GM12878 (cell line): ENCODE results near the gene MACROD2. TPM values are rescaled to one million over a fixed set of nuclear protein-coding genes. Genes with fewer than 3 reads are reported as not detected.

Experiments used
- ATAC-seq: fragments of 200-7000 bp; cut with Tn5 transposase; 3 replicates; pipeline ENCODE4 v1.9.1; 2020; ENCODE audit warnings: mild to moderate bottlenecking, moderate library complexity
- BruUV-seq: library from RNA; stranded (reverse); fragments of 400-500 nt; replicated peaks from 2 replicates; lab custom pipeline; 2021; lab: Mats Ljungman, UMichigan
- CTCF ChIA-PET: fragments of 300-600 bp; sonication (Branson Sonifier 250); formaldehyde crosslinking; extraction: SDS; loops from one replicate; lab custom pipeline; 2021; ENCODE audit warnings: inconsistent platforms; lab: Yijun Ruan, JAX
- POLR2A ChIA-PET: fragments of 350-600 bp; formaldehyde crosslinking; extraction: SDS; loops from one replicate; lab custom pipeline; 2021; ENCODE audit warnings: inconsistent platforms; lab: Charles Lee
- RAD21 ChIA-PET: fragments of 300-600 bp; sonication (Branson Sonifier 250); formaldehyde crosslinking; loops from one replicate; lab custom pipeline; 2023; ENCODE audit warnings: antibody characterized with exemption; ENCODE audit not compliant: unreplicated experiment; lab: Charles Lee
- SMC1A ChIA-PET: fragments of 300-600 bp; sonication (Branson Sonifier 250); formaldehyde crosslinking; loops from one replicate; lab custom pipeline; 2023; ENCODE audit not compliant: unreplicated experiment, uncharacterized antibody; lab: Charles Lee
- DNase-seq: peaks from one replicate; pipeline ENCODE4 v3.0.0-alpha.2; 2011; ENCODE audit warnings: low read depth, low spot score
- FAIRE-seq: peaks from 3 replicates; lab custom pipeline; 2011; peaks lifted over from hg19 to GRCh38; lab: Jason Lieb, UNC
- H2AFZ ChIP-seq: 2 replicates; pipeline ENCODE4 v1.6.0; 2011; ENCODE audit warnings: low read depth, low read length, control low read depth; ENCODE audit not compliant: control insufficient read depth
- H3K27ac ChIP-seq: 2 replicates; pipeline ENCODE4 v1.5.1; 2011; ENCODE audit warnings: control low read depth; ENCODE audit not compliant: control insufficient read depth, insufficient read depth
- H3K27me3 ChIP-seq, 2 experiments: replicated peaks in 1 of 2; 2 replicates each; pipeline versions ENCODE4 v1.6.0 to v1.6.1; 2011; ENCODE audit warnings: low read length in 1 of 2; ENCODE audit not compliant: control insufficient read depth in 2 of 2, insufficient read depth in 2 of 2
- H3K36me3 ChIP-seq, 2 experiments: 2 replicates each; pipeline ENCODE4 v1.5.1; 2011; ENCODE audit warnings: low read length in 1 of 2; ENCODE audit not compliant: control insufficient read depth in 2 of 2, insufficient read depth in 2 of 2
- H3K4me1 ChIP-seq: 2 replicates; pipeline ENCODE4 v1.6.1; 2011; ENCODE audit warnings: mild to moderate bottlenecking, low read length, moderate library complexity, mixed read lengths; ENCODE audit not compliant: control insufficient read depth, insufficient read depth
- H3K4me2 ChIP-seq: 2 replicates; pipeline ENCODE4 v1.6.0; 2011; ENCODE audit warnings: control low read depth; ENCODE audit not compliant: control insufficient read depth, insufficient read depth
- H3K4me3 ChIP-seq: fragments of 200-600 bp; sonication (generic); 2 replicates; pipeline ENCODE4 v1.5.1; 2016
- H3K79me2 ChIP-seq: 2 replicates; pipeline ENCODE4 v1.6.0; 2011; ENCODE audit warnings: low read length; ENCODE audit not compliant: control insufficient read depth, insufficient read depth
- H3K9ac ChIP-seq: 2 replicates; pipeline ENCODE4 v1.8.0; 2011; ENCODE audit warnings: low read length, control low read depth, mixed read lengths; ENCODE audit not compliant: control insufficient read depth, insufficient read depth
- H3K9me3 ChIP-seq: replicated peaks from 3 replicates; pipeline ENCODE4 v1.5.1; 2011; ENCODE audit warnings: mild to moderate bottlenecking, low read length; ENCODE audit not compliant: control insufficient read depth, insufficient read depth
- H4K20me1 ChIP-seq: 2 replicates; pipeline ENCODE4 v1.6.0; 2011; ENCODE audit not compliant: control insufficient read depth, insufficient read depth
- E2F4 ChIP-seq: IDR thresholded peaks from 2 replicates; pipeline ENCODE4 v1.6.1; 2012; ENCODE audit warnings: low read depth, low read length, improper control_type of control experiment
- FOXM1 ChIP-seq: IDR thresholded peaks from 2 replicates; pipeline ENCODE4 v1.6.1; 2012; ENCODE audit warnings: low read depth, mild to moderate bottlenecking, inconsistent platforms, low read length, moderate library complexity
- KLF5 ChIP-seq: fragments of 450-650 bp; IDR thresholded peaks from 2 replicates; pipeline ENCODE4 v1.6.1; 2014; ENCODE audit warnings: mild to moderate bottlenecking; ENCODE audit not compliant: partially characterized antibody
- MXI1 ChIP-seq: fragments of 150-350 bp; IDR thresholded peaks from 2 replicates; pipeline ENCODE4 v1.6.1; 2011; ENCODE audit warnings: low read depth, mild to moderate bottlenecking, inconsistent platforms, low read length, improper control_type of control experiment
- NFYA ChIP-seq: IDR thresholded peaks from 2 replicates; pipeline ENCODE4 v1.6.1; 2011; ENCODE audit warnings: low read depth, mild to moderate bottlenecking, low read length, improper control_type of control experiment, borderline replicate concordance
- NKRF ChIP-seq: fragments of 450-650 bp; conservative IDR thresholded peaks from 2 replicates; pipeline ENCODE4 v1.6.1; 2017; ENCODE audit warnings: mild to moderate bottlenecking, moderate library complexity
- POLR2A ChIP-seq: IDR thresholded peaks from 2 replicates; pipeline ENCODE4 v1.6.1; 2011; ENCODE audit warnings: low read depth, mild to moderate bottlenecking, low read length
- PRDM15 ChIP-seq: fragments of 450-650 bp; formaldehyde crosslinking; IDR thresholded peaks from 2 replicates; pipeline ENCODE4 v1.4.0; 2020; ENCODE audit warnings: mild to moderate bottlenecking, moderate library complexity
- RB1 ChIP-seq: fragments of 450-650 bp; formaldehyde crosslinking; IDR thresholded peaks from 2 replicates; pipeline ENCODE4 v1.6.1; 2017; ENCODE audit warnings: mild to moderate bottlenecking, borderline replicate concordance
- SIX5 ChIP-seq: IDR thresholded peaks from 2 replicates; pipeline ENCODE4 v1.6.1; 2011; ENCODE audit warnings: mild to moderate bottlenecking, low read depth, low read length, moderate library complexity; ENCODE audit not compliant: severe bottlenecking
- SKIL ChIP-seq: fragments of 450-650 bp; IDR thresholded peaks from 2 replicates; pipeline ENCODE4 v1.6.1; 2017; ENCODE audit warnings: mild to moderate bottlenecking, low read depth, inconsistent platforms; ENCODE audit not compliant: poor library complexity, severe bottlenecking
- SP1 ChIP-seq: IDR thresholded peaks from one replicate; pipeline ENCODE4 v1.6.1; 2011; ENCODE audit warnings: low read depth, low read length
- SUZ12 ChIP-seq: fragments of 200-600 bp; sonication (generic); IDR thresholded peaks from one replicate; pipeline ENCODE4 v1.6.1; 2018; ENCODE audit warnings: antibody characterized with exemption, mild to moderate bottlenecking; ENCODE audit not compliant: unreplicated experiment
- TBL1XR1 ChIP-seq: IDR thresholded peaks from 2 replicates; pipeline ENCODE4 v1.6.1; 2012; ENCODE audit warnings: low read depth, low read length, improper control_type of control experiment
- ZNF384 ChIP-seq: IDR thresholded peaks from 2 replicates; pipeline ENCODE4 v1.6.1; 2012; ENCODE audit warnings: low read depth, mild to moderate bottlenecking, low read length, improper control_type of control experiment, borderline replicate concordance
- ZSCAN29 ChIP-seq: fragments of 450-650 bp; IDR thresholded peaks from 2 replicates; pipeline ENCODE4 v1.6.1; 2017; ENCODE audit warnings: mild to moderate bottlenecking, moderate library complexity
- in situ Hi-C: fragments of 300-500 bp; cut with MboI; formaldehyde crosslinking; loops from 9 replicates; pipeline ENCODE4 v1.14.3; 2018; ENCODE audit warnings: mixed read lengths
- intact Hi-C: fragments of 100-400 bp; cut with micrococcal nuclease; formaldehyde crosslinking; loops from one replicate; pipeline ENCODE4 v1.14.2; 2022; ENCODE audit not compliant: unreplicated experiment
- polyA plus RNA-seq, 11 experiments: library from polyadenylated mRNA; depleted of rRNA in 4 of 11; unstranded in 6 of 11; stranded (reverse) in 5 of 11; fragments of >200 nt; fragmentation: Nextera tagmentation in 4 of 11; fragmentation: Illumina TruSeq in 1 of 11; extraction: Ambion mirVana in 4 of 11; extraction: Trizol in 1 of 11; gene quantifications; 1 replicate in 1 of 11; 2 replicates in 10 of 11; pipeline versions ENCODE4 v1.2.1 to v1.2.3, GENCODE V29; 2011 to 2016; ENCODE audit warnings: inconsistent platforms in 2 of 11, missing spikeins in 2 of 11, low read depth in 1 of 11
- total RNA-seq, 4 experiments: library from RNA; depleted of rRNA in 3 of 4; stranded (reverse); fragments of >200 nt in 3 of 4; fragmentation: Illumina TruSeq in 1 of 4; extraction: Trizol in 1 of 4; gene quantifications; 2 replicates each; pipeline versions ENCODE4 v1.2.1 to v1.2.3, GENCODE V29; 2013 to 2021

Gene MACROD2
- total and polyA plus RNA-seq, 10 of the 15 experiments (the other 5 are each of a cell fraction or from before 2014, with no cell fraction given) = 1.1 to 21.5 (median 2.2) TPM

GRCh38 chr20:15571056-15571455 lies 1575.7 kb downstream of the MACROD2 start:
- POLR2A ChIA-PET = no interaction called here
- Histone ChIP-seq H3K79me2 (no peaks in the 10 kb centered on the region), H4K20me1 (no peaks in the 10 kb centered on the region), H3K9ac (no peak overlapping the region), H3K4me3 (no peak overlapping the region), H3K4me1 (no peaks in the 10 kb centered on the region), H3K27ac (no peak overlapping the region), H3K36me3 (no peaks in the 10 kb centered on the region), H3K9me3 (no peaks in the 10 kb centered on the region), H3K4me2 (no peak overlapping the region), H3K27me3 (no peaks in the 10 kb centered on the region)
- SMC1A ChIA-PET = no interaction called here
- CTCF ChIA-PET = interaction anchor here (0.6 kb wide), 1 partner anchor 34 kb away, joined by 3 read pairs; no protein-coding TSS in a partner anchor
- ATAC-seq (no peak), FAIRE-seq (no peak)
- BruUV-seq = no TSS peak
- intact Hi-C loops = no loop called here
- in situ Hi-C loops = no loop called here
- TF ChIP-seq ZSCAN29 = no peak
- TF ChIP-seq NKRF = no peak
- no peak for TF ChIP-seq PRDM15 (CRISPR knock-in tag)
- TF ChIP-seq RB1 = no peak
- TF ChIP-seq POLR2A = no peak
- TF ChIP-seq ZNF384 = no peak
- no peak for TF ChIP-seq TBL1XR1
- TF ChIP-seq SP1 = no peak
- TF ChIP-seq SIX5 = no peak
- TF ChIP-seq E2F4 = no peak
- no peak for TF ChIP-seq SUZ12
- no peak for TF ChIP-seq FOXM1
- no peak for TF ChIP-seq KLF5
- no peak for TF ChIP-seq MXI1
- no peak for TF ChIP-seq NFYA
- no peak for TF ChIP-seq SKIL
- TF ChIP-seq, all 136 proteins: peak for 0
- no peak overlapping the region for H2AFZ ChIP-seq
- no peak for DNase-seq
- RAD21 ChIA-PET = no interaction called here
